ENCODE results near the gene NT5DC2. TPM values are rescaled to one million over a fixed set of nuclear protein-coding genes. Genes with fewer than 3 reads are reported as not detected.

NT5DC2 gene
- polyA plus RNA-seq, 4 donors, result 97.3 to 156 (median 147) TPM

GRCh38 chr3:52525680-52526561 is 7.7 kb downstream of the NT5DC2 start:
- DNase-seq (ENCODE audit: low read depth in 4 of 4, low spot score in 3 of 4), result no peak

DNA sequence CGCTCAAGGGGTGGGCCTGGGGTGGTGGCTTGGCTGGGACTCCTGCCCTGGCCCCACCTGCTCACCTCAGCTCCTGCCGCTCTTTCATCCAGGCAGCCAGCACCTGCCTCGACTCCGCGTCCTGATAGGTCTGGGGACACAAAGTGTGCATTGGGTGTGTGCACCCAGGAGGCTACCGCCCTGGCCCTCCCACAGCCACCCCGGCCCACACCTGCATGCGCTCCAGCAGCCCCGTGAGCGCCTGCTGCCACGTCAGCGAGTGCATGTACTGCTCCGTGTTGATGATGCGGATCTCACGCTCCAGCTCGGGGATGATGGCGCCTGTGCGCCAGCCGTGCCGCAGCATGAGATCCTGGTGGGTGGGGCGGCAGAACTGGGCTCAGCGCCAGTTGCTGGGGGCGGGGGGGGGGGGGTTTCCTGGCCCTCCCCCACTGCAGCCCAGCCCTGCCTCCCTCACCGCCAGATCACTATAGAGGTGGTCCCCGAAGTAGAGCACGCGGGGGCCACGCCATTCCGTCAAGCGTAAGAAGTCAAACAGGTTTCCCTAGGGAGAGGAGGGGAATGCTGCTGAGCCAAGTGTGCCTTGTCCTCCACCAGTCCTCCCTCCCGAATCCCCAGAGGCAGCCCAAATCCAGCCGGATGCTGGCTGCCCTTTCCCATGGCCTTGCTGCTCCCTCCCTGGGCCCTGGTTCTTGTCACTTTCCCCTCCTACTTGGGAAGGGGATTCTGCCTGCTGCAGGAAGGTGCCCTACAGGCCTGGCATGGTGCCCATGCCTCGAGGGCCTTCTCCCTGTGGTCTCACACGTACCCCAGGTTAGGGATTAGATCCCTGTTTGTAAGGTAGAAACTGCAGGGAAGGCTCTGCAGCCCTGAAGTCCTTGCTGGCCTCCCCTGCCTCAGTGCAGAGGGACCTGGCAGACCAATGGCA is 8.6 kb downstream of the NT5DC2 start:
- DNase-seq (ENCODE audit: low read depth in 4 of 4, low spot score in 3 of 4), result no peak

DNA sequence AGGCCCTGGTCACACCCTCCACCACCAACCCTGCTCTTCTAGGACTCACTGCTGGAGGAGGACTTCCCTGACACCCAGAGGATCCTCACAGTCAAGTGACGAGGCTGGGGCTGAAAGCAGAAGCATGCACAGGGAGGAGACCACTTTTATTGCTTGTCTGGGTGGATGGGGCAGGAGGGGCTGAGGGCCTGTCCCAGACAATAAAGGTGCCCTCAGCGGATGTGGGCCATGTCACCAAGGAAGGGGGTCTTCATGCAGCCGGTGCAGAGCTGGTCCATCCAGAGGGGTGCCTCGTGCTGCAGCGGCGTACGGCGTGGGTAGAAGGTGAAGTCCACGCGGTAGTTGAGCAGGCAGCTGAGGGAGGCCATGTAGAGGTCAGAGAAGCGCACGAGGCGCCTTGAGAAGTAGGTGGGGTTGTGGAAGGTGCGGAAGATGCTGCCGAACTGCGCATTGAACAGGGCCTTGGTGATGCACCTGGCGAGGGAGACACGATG is 9.4 kb downstream of the NT5DC2 start:
- no peak for DNase-seq (ENCODE audit: low read depth in 4 of 4, low spot score in 3 of 4)

GRCh38 chr3:52523386-52524257 is 10.0 kb downstream of the NT5DC2 start:
- no peak for DNase-seq (ENCODE audit: low read depth in 4 of 4, low spot score in 3 of 4)

DNA sequence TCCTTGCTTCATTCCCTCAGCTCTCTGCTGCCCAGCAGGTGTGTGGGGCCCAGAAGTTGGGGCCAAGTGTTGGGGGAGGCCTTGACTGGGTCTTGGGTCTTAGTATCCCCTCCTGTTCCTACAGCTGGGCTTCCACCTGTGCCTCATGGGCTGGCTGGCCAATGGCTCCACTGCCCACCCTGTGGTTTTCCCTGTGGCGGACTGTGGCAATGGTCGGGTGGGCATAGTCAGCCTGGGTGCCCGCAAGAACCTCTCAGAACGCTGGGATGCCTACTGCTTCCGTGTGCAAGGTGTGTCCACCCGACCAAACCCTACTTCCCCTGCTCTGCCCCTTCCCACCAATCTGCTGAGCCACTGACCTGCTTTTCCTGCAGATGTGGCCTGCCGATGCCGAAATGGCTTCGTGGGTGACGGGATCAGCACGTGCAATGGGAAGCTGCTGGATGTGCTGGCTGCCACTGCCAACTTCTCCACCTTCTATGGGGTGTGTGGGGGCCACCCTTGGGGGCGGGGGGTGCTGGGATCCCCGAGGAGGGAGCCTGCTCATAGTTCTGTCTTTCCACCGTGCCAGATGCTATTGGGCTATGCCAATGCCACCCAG is 10.9 kb downstream of the NT5DC2 start:
- no peak for DNase-seq (ENCODE audit: low read depth in 4 of 4, low spot score in 3 of 4)

DNA sequence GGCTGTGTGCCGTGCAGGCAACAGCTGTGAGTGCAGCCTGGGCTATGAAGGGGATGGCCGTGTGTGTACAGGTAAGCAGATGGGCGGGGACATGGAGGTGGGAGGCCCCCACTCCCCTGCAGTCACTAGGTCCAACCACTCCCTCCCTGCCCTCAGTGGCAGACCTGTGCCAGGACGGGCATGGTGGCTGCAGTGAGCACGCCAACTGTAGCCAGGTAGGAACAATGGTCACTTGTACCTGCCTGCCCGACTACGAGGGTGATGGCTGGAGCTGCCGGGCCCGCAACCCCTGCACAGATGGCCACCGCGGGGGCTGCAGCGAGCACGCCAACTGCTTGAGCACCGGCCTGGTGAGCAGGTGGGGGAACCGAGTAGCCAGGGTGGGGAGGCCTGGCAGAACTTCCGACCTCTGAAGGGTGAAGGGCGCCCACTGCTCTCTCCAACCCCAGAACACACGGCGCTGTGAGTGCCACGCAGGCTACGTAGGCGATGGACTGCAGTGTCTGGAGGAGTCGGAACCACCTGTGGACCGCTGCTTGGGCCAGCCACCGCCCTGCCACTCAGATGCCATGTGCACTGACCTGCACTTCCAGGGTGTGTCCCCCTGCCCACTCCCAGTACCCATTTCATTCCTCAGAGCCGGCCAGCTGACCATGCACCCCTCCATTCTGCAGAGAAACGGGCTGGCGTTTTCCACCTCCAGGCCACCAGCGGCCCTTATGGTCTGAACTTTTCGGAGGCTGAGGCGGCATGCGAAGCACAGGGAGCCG is 11.6 kb downstream of the NT5DC2 start:
- DNase-seq (ENCODE audit: low read depth in 4 of 4, low spot score in 3 of 4), result no peak

DNA sequence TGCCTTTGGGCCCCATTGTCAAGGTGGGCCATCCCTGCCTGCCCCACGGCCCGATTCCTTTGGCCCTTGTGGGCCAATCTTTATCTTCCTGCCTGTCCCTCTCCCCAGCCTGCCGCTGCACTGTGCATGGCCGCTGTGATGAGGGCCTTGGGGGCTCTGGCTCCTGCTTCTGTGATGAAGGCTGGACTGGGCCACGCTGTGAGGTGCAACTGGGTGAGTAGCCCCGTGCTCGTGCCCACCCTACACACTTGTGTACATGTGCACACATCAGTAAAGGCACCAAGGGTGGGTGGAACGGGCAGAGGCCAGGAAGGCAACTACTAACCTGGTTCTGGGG is 12.2 kb downstream of the NT5DC2 start:
- no peak for DNase-seq (ENCODE audit: low read depth in 4 of 4, low spot score in 3 of 4)

DNA sequence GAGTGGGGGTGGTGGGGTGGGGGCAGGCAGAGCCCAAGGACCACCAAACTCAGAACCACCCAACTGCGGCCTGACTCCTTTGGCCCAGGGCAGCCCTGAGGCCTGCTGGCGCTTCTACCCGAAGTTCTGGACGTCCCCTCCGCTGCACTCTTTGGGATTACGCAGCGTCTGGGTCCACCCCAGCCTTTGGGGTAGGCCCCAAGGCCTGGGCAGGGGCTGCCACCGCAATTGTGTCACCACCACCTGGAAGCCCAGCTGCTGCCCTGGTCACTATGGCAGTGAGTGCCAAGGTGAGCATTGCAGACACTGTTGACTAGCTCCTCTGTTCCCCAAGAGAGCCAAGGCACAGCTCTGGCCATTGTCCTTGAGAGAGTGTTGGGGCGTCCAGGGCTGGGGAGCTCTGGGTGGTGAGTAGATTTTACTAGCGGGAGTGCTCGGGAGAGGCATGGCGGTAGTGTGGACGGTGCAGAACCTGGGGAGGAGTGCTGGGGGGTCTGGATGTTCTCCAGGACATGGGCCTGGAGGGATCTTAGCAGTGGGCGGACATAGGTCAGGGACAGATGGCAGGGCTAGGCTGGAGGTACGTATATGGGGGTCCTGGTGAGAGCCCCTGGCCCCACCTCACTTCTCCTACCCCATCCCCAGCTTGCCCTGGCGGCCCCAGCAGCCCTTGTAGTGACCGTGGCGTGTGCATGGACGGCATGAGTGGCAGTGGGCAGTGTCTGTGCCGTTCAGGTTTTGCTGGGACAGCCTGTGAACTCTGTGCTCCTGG is 12.8 kb downstream of the NT5DC2 start:
- no peak for DNase-seq (ENCODE audit: low read depth in 4 of 4, low spot score in 3 of 4)

DNA sequence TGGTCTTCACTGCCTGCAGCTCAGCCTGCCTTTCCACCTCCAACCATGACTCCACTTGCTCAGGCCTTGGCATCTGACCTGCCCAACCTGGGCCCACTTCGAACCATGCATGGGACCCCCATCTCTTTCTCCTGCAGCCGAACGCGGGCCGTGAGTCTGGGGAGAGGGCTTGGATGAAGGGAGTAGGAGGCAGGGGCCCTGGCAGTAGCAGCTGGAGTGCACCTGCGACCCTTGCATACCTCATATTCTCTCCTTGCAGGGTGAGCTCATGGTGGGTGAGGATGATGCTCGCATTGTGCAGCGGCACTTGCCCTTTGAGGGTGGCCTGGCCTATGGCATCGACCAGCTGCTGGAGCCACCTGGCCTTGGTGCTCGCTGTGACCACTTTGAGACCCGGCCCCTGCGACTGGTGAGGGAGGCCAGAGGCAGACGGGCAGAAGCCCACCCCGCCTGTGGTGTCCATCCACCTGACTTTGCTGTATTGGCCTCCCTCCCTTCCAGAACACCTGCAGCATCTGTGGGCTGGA is 13.5 kb downstream of the NT5DC2 start:
- no peak for DNase-seq (ENCODE audit: low read depth in 4 of 4, low spot score in 3 of 4)

- no peak for DNase-seq (ENCODE audit: low read depth in 4 of 4, low spot score in 3 of 4)
Measured at GRCh38 chr3:52519445-52520140, 14.1 kb downstream of the NT5DC2 start.

GRCh38 chr3:52518723-52519444 is 14.8 kb downstream of the NT5DC2 start:
- DNase-seq (ENCODE audit: low read depth in 4 of 4, low spot score in 3 of 4), result no peak

- no peak for DNase-seq (ENCODE audit: low read depth in 4 of 4, low spot score in 3 of 4)
Measured at GRCh38 chr3:52517796-52518722, 15.6 kb downstream of the NT5DC2 start.

GRCh38 chr3:52516509-52517195 is 17.0 kb downstream of the NT5DC2 start:
- DNase-seq (ENCODE audit: low read depth in 4 of 4, low spot score in 3 of 4), result no peak

DNA sequence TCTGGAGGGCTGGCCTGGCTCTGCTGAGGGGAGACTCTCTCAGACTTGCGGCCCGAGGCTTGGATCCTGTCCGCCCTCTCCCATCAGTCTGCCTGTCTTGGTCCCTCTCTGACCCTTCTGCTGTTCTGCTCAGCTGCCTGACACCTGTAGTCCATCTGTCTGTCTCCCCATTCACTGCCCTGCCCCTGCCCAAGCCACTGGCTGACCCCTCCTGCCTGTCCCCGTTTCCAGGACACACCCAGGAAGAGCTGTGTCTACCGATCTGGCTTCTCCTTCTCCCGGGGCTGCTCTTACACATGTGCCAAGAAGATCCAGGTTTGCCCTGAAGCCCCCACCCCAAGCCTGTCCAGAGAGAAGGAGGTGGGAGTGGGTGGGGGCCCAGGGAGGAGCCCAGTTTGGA is 18.5 kb downstream of the NT5DC2 start:
- DNase-seq (ENCODE audit: low read depth in 4 of 4, low spot score in 3 of 4), result no peak

DNA sequence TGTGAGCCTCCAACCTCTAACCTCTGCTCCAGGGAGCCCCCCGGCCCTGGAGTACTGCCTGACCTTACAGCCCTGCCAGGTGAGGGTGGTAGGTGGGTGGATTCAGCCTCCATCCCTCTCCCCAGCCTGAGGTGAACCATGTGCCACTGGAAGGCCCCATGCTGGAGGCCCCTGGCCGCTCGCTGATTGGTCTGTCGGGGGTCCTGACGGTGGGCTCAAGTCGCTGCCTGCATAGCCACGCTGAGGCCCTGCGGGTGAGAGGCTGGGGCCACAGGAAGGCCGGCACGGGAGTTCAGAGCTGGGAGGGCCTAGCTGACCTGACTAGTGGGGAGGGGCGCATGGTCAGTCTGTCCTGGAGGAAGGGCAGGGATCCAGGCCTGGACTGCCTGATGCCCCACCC is 19.1 kb downstream of the NT5DC2 start:
- DNase-seq (ENCODE audit: low read depth in 4 of 4, low spot score in 3 of 4), result no peak

Measured in left renal pelvis (tissue), 4 donors.